Measurements from ENCODE around the gene PTGER4. TPM values are rescaled to one million over a fixed set of nuclear protein-coding genes. Genes with fewer than 3 reads are reported as not detected.

Gene PTGER4
- total and polyA plus RNA-seq, 2 of the 8 experiments (the other 6 are each of a cell fraction or from before 2014, with no cell fraction given) = 0.76 to 1.2 TPM

- no peak for TF ChIP-seq RXRA (IDR thresholded peaks at IDR 0.05; ENCODE audit: insufficient read depth, low read depth, low read length)
- no peak for TF ChIP-seq HDAC2 (IDR thresholded peaks at IDR 0.05; ENCODE audit: borderline replicate concordance in 1 of 2, low read depth in 2 of 2, low read length in 2 of 2)
- no peak for TF ChIP-seq TAF1 (IDR thresholded peaks at IDR 0.05; ENCODE audit: low read depth, low read length)
- no peak for TF ChIP-seq KDM4A (IDR thresholded peaks at IDR 0.05; ENCODE audit: low read depth, low read length, severe bottlenecking)
- no peak for TF ChIP-seq POLR2AphosphoS5 (IDR thresholded peaks at IDR 0.05; ENCODE audit: low read depth, low read length)
- no peak for TF ChIP-seq KDM1A (IDR thresholded peaks at IDR 0.05; ENCODE audit: borderline replicate concordance, low read length)
Observed at GRCh38 chr5:40653221-40654022, 26.3 kb upstream of the PTGER4 start (continued).
